K562 (cell line): ENCODE data around the gene STIM1. TPM values are rescaled to one million over a fixed set of nuclear protein-coding genes. Genes with fewer than 3 reads are reported as not detected.

Source experiments
- ARHGAP35 ChIP-seq: fragments of 450-650 bp; IDR thresholded peaks from 2 replicates; pipeline ENCODE4 v1.6.1; 2018; ENCODE audit not compliant: partially characterized antibody
- CAMTA2 ChIP-seq: fragments of 250-450 bp; sonication (Bioruptor Pico); conservative IDR thresholded peaks from 2 replicates; pipeline ENCODE4 v1.5.1; 2022
- CBX3 ChIP-seq, 2 experiments: IDR thresholded peaks; 1 replicate in 1 of 2; 2 replicates in 1 of 2; pipeline ENCODE4 v1.6.1; 2012; ENCODE audit warnings: inconsistent platforms in 2 of 2, low read length in 2 of 2, borderline replicate concordance in 1 of 2, control low read depth in 1 of 2
- CEBPB ChIP-seq: fragments of 450-650 bp; IDR thresholded peaks from 2 replicates; pipeline ENCODE4 v1.6.1; 2016; ENCODE audit warnings: missing genetic modification characterization, missing compliant biosample characterization
- CGGBP1 ChIP-seq: fragments of 250-450 bp; sonication (Bioruptor Pico); IDR thresholded peaks from 2 replicates; pipeline ENCODE4 v1.9.0; 2021; ENCODE audit warnings: mild to moderate bottlenecking
- CTBP1 ChIP-seq: fragments of 450-650 bp; IDR thresholded peaks from 2 replicates; pipeline ENCODE4 v1.6.1; 2016; ENCODE audit warnings: borderline replicate concordance
- FIP1L1 ChIP-seq: fragments of 200-400 bp; formaldehyde crosslinking; IDR thresholded peaks from 2 replicates; pipeline ENCODE4 v1.6.1; 2018; ENCODE audit warnings: mild to moderate bottlenecking, low read depth, low read length; ENCODE audit not compliant: poor library complexity, severe bottlenecking
- GABPB2 ChIP-seq: fragments of 250-450 bp; sonication (Bioruptor Pico); conservative IDR thresholded peaks from 2 replicates; pipeline ENCODE4 v1.5.1; 2021; ENCODE audit warnings: mild to moderate bottlenecking
- HDAC1 ChIP-seq, 2 experiments: fragments of 450-650 bp; IDR thresholded peaks; 2 replicates each; pipeline ENCODE4 v1.6.1; 2016 to 2017; ENCODE audit warnings: inconsistent platforms in 1 of 2, mild to moderate bottlenecking in 1 of 2, moderate library complexity in 1 of 2
- JUNB ChIP-seq: fragments of 450-650 bp; formaldehyde crosslinking; conservative IDR thresholded peaks from 2 replicates; pipeline ENCODE4 v1.4.0; 2020; ENCODE audit warnings: mild to moderate bottlenecking
- KLF13 ChIP-seq: fragments of 450-650 bp; IDR thresholded peaks from 2 replicates; pipeline ENCODE4 v1.6.1; 2016; ENCODE audit warnings: missing genetic modification characterization, low read depth, mild to moderate bottlenecking, missing compliant biosample characterization, moderate library complexity, borderline replicate concordance
- NR2C1 ChIP-seq, 2 experiments: fragments of 450-650 bp; IDR thresholded peaks; 2 replicates each; pipeline ENCODE4 v1.6.1; 2017; ENCODE audit warnings: mild to moderate bottlenecking in 2 of 2, antibody characterized with exemption in 1 of 2, inconsistent platforms in 1 of 2, missing compliant biosample characterization in 1 of 2, missing genetic modification characterization in 1 of 2
- PTRF ChIP-seq: fragments of 450-650 bp; IDR thresholded peaks from 2 replicates; pipeline ENCODE4 v1.6.1; 2016; ENCODE audit warnings: mild to moderate bottlenecking, missing genetic modification characterization, missing compliant biosample characterization
- PURB ChIP-seq: sonication (generic); formaldehyde crosslinking; IDR thresholded peaks from 2 replicates; pipeline ENCODE4 v1.9.0; 2021; ENCODE audit warnings: low read depth, mild to moderate bottlenecking, missing genetic modification reagents
- ZBTB49 ChIP-seq: sonication (generic); formaldehyde crosslinking; IDR thresholded peaks from 2 replicates; pipeline ENCODE4 v1.8.0; 2022; ENCODE audit warnings: missing genetic modification reagents, mild to moderate bottlenecking, borderline replicate concordance
- ZBTB5 ChIP-seq: fragments of 450-650 bp; IDR thresholded peaks from 2 replicates; pipeline ENCODE4 v1.6.1; 2017; ENCODE audit warnings: antibody characterized with exemption
- ZNF384 ChIP-seq: IDR thresholded peaks from 2 replicates; pipeline ENCODE4 v1.6.1; 2012; ENCODE audit warnings: low read depth, low read length, improper control_type of control experiment
- polyA plus RNA-seq, 8 experiments: library from polyadenylated mRNA; depleted of rRNA in 4 of 8; stranded (reverse) in 5 of 8; unstranded in 3 of 8; fragments of >200 nt; fragmentation: Nextera tagmentation in 2 of 8; fragmentation: Illumina TruSeq in 1 of 8; extraction: Ambion mirVana in 2 of 8; extraction: Trizol in 1 of 8; gene quantifications; 2 replicates each; pipeline versions ENCODE4 v1.2.1 to v1.2.3, GENCODE V29; 2011 to 2014; ENCODE audit warnings: inconsistent platforms in 1 of 8, missing spikeins in 1 of 8
- total RNA-seq, 7 experiments: library from RNA; depleted of rRNA in 6 of 7; stranded (reverse); fragments of >200 nt in 6 of 7; fragmentation: Illumina TruSeq in 2 of 7; extraction: Trizol in 2 of 7; gene quantifications; 2 replicates each; pipeline versions ENCODE4 v1.2.1 to v1.2.3, GENCODE V29; 2011 to 2021; ENCODE audit warnings: low replicate concordance in 1 of 7
- TF ChIP-seq, protein P1 (sequence below), 2 experiments: fragments of 250-450 bp in 1 of 2; fragments of 450-650 bp in 1 of 2; sonication (Bioruptor Pico) in 1 of 2; IDR thresholded peaks; 2 replicates each; pipeline versions ENCODE4 v1.6.1 to v1.8.0; 2016 to 2021; ENCODE audit warnings: mild to moderate bottlenecking in 2 of 2, moderate library complexity in 2 of 2, missing compliant biosample characterization in 1 of 2, missing genetic modification characterization in 1 of 2
- TF ChIP-seq, protein P2 (sequence below), 2 experiments: fragments of 450-650 bp; conservative IDR thresholded peaks; 2 replicates each; pipeline ENCODE4 v1.6.1; 2017; ENCODE audit warnings: mild to moderate bottlenecking in 2 of 2, moderate library complexity in 2 of 2

The STIM1 gene
- total and polyA plus RNA-seq, 9 of the 15 experiments (the other 6 are each of a cell fraction or from before 2014, with no cell fraction given): 7.7 to 50.5 (median 22.5) TPM

GRCh38 chr11:3824714-3825472 lies 30.6 kb upstream of the STIM1 start (continued):
- TF ChIP-seq CEBPB (tag) (no peak), GABPB2 (CRISPR knock-in tag) (no peak), ZBTB49 (CRISPR knock-in tag) (no peak), CGGBP1 (CRISPR knock-in tag) (no peak), CAMTA2 (CRISPR knock-in tag) (no peak), FIP1L1 (no peak), CBX3 (IDR thresholded peaks at IDR 0.05; ENCODE audit: borderline replicate concordance in 1 of 2, low read length in 2 of 2) (peak in 1 of 2 experiments; percentile 83; a peak in 2 of 3 replicates), KLF13 (tag) (0 out of 2 replicates have a peak, but pooled peaks have one; percentile 24), ZBTB5 (no peak), PURB (CRISPR knock-in tag) (no peak), NR2C1 (IDR thresholded peaks at IDR 0.05) (no peak), NR2C1 (tag; IDR thresholded peaks at IDR 0.05) (no peak), PTRF (tag) (no peak), ZNF384 (0 out of 2 replicates have a peak, but pooled peaks have one; percentile 43), ARHGAP35 (no peak), HDAC1 (IDR thresholded peaks at IDR 0.05) (no peak), JUNB (CRISPR knock-in tag) (no peak), CTBP1 (peak; percentile 89)
- TF ChIP-seq, protein P1, sequence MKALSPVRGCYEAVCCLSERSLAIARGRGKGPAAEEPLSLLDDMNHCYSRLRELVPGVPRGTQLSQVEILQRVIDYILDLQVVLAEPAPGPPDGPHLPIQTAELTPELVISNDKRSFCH (CRISPR knock-in tag; IDR thresholded peaks at IDR 0.05): no peak
- TF ChIP-seq, protein P1 (tag; IDR thresholded peaks at IDR 0.05): no peak; the same call in 1 of the 2 replicates
- TF ChIP-seq, protein P2, sequence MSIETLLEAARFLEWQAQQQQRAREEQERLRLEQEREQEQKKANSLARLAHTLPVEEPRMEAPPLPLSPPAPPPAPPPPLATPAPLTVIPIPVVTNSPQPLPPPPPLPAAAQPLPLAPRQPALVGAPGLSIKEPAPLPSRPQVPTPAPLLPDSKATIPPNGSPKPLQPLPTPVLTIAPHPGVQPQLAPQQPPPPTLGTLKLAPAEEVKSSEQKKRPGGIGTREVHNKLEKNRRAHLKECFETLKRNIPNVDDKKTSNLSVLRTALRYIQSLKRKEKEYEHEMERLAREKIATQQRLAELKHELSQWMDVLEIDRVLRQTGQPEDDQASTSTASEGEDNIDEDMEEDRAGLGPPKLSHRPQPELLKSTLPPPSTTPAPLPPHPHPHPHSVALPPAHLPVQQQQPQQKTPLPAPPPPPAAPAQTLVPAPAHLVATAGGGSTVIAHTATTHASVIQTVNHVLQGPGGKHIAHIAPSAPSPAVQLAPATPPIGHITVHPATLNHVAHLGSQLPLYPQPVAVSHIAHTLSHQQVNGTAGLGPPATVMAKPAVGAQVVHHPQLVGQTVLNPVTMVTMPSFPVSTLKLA (conservative IDR thresholded peaks at IDR 0.05): no peak; a peak in 2 of 4 replicates
